Nephron progenitor cell (in vitro differentiated cells): Measurements from ENCODE around the gene INKA2.

Experiments used
- DNase-seq: peaks from one replicate; pipeline ENCODE4 v3.0.0; 2021
- H3K27ac Mint-ChIP-seq: 2 replicates; pipeline ENCODE4 v1.8.0; 2021; ENCODE audit warnings: mild to moderate bottlenecking, moderate library complexity, mixed read lengths
- H3K27me3 Mint-ChIP-seq: 2 replicates; pipeline ENCODE4 v1.8.0; 2021; ENCODE audit warnings: mild to moderate bottlenecking, low read depth, mixed read lengths; ENCODE audit not compliant: poor library complexity
- H3K36me3 Mint-ChIP-seq: 2 replicates; pipeline ENCODE4 v1.8.0; 2021; ENCODE audit warnings: low read depth, mixed read lengths
- H3K4me1 Mint-ChIP-seq: 2 replicates; pipeline ENCODE4 v1.8.0; 2021; ENCODE audit warnings: mixed read lengths
- H3K4me3 Mint-ChIP-seq: 2 replicates; pipeline ENCODE4 v1.8.0; 2021; ENCODE audit warnings: mild to moderate bottlenecking, moderate library complexity, mixed read lengths
- H3K9me3 Mint-ChIP-seq: 2 replicates; pipeline ENCODE4 v1.8.0; 2021; ENCODE audit warnings: mild to moderate bottlenecking, moderate library complexity, mixed read lengths
- CTCF ChIP-seq: fragments of 200-600 bp; sonication (generic); IDR thresholded peaks from 2 replicates; pipeline ENCODE4 v1.5.0; 2021; ENCODE audit warnings: antibody characterized with exemption

INKA2 gene

GRCh38 chr1:111717450-111717849 lies 21.7 kb downstream of the INKA2 start:
- no peak for DNase-seq
- peaks cover 18% of the 10 kb centered on the region for H3K4me1 Mint-ChIP-seq

GRCh38 chr1:111716333-111716732 lies 22.9 kb downstream of the INKA2 start:
- no peaks in the 10 kb centered on the region for H3K9me3 Mint-ChIP-seq
- H3K27me3 Mint-ChIP-seq, result peaks cover 4% of the 10 kb centered on the region
- H3K4me1 Mint-ChIP-seq, result peaks cover 10% of the 10 kb centered on the region
- DNase-seq, result no peak
- TF ChIP-seq CTCF, result no peak
- H3K27ac Mint-ChIP-seq, result no peak overlapping the region
- H3K36me3 Mint-ChIP-seq, result no peaks in the 10 kb centered on the region
- H3K4me3 Mint-ChIP-seq, result no peak overlapping the region

More at GRCh38 chr1:111717450-111717849, 21.7 kb downstream of the INKA2 start:
- no peak for TF ChIP-seq CTCF
- H3K4me3 Mint-ChIP-seq, result no peak overlapping the region
- H3K36me3 Mint-ChIP-seq, result no peaks in the 10 kb centered on the region
- H3K27ac Mint-ChIP-seq, result no peak overlapping the region
- no peaks in the 10 kb centered on the region for H3K9me3 Mint-ChIP-seq
- peaks cover 4% of the 10 kb centered on the region for H3K27me3 Mint-ChIP-seq

- DNase-seq, result no peak
- Mint-ChIP-seq H3K27ac (no peak overlapping the region), H3K4me3 (no peak overlapping the region), H3K27me3 (no peaks in the 10 kb centered on the region), H3K9me3 (no peaks in the 10 kb centered on the region), H3K4me1 (no peaks in the 10 kb centered on the region), H3K36me3 (no peaks in the 10 kb centered on the region)
- TF ChIP-seq CTCF, result no peak
These were observed 29.2 kb downstream of the INKA2 start for GRCh38 chr1:111709986-111710385.

- Mint-ChIP-seq H3K4me3 (no peak overlapping the region), H3K27me3 (no peaks in the 10 kb centered on the region), H3K36me3 (peaks cover 12% of the 10 kb centered on the region), H3K27ac (no peak overlapping the region), H3K9me3 (no peaks in the 10 kb centered on the region), H3K4me1 (no peaks in the 10 kb centered on the region)
- no peak for DNase-seq
- no peak for TF ChIP-seq CTCF
These were observed 31.3 kb downstream of the INKA2 start for GRCh38 chr1:111707906-111708305.

- no peaks in the 10 kb centered on the region for H3K4me1 Mint-ChIP-seq
- H3K9me3 Mint-ChIP-seq, result no peaks in the 10 kb centered on the region
- no peak for TF ChIP-seq CTCF
- no peak overlapping the region for H3K4me3 Mint-ChIP-seq
- H3K27me3 Mint-ChIP-seq, result peaks cover 1% of the 10 kb centered on the region
- DNase-seq, result no peak
- H3K27ac Mint-ChIP-seq, result no peak overlapping the region
- H3K36me3 Mint-ChIP-seq, result peaks cover 12% of the 10 kb centered on the region
These were observed 32.3 kb downstream of the INKA2 start for GRCh38 chr1:111706921-111707320.

GRCh38 chr1:111705841-111706240 lies 33.4 kb downstream of the INKA2 start:
- Mint-ChIP-seq H3K4me3 (no peak overlapping the region), H3K36me3 (peaks cover 19% of the 10 kb centered on the region), H3K27ac (peak overlapping the region; percentile 37), H3K27me3 (peaks cover 3% of the 10 kb centered on the region), H3K9me3 (no peaks in the 10 kb centered on the region), H3K4me1 (no peaks in the 10 kb centered on the region)
- no peak for TF ChIP-seq CTCF
- DNase-seq, result no peak
